GM18868 (cell line): ENCODE results near the gene HYCC1.
"Not testable (repeated sequence)": the region's sequence is repeated elsewhere in the genome, so short reads cannot be mapped to it uniquely, and the experiment has no call there.

Experiments
- ATAC-seq: cut with Tn5 transposase; IDR thresholded peaks from one replicate; pipeline ENCODE4 v1.9.1; 2021; ENCODE audit warnings: mild to moderate bottlenecking, moderate library complexity; ENCODE audit not compliant: unreplicated experiment

HYCC1 gene

DNA sequence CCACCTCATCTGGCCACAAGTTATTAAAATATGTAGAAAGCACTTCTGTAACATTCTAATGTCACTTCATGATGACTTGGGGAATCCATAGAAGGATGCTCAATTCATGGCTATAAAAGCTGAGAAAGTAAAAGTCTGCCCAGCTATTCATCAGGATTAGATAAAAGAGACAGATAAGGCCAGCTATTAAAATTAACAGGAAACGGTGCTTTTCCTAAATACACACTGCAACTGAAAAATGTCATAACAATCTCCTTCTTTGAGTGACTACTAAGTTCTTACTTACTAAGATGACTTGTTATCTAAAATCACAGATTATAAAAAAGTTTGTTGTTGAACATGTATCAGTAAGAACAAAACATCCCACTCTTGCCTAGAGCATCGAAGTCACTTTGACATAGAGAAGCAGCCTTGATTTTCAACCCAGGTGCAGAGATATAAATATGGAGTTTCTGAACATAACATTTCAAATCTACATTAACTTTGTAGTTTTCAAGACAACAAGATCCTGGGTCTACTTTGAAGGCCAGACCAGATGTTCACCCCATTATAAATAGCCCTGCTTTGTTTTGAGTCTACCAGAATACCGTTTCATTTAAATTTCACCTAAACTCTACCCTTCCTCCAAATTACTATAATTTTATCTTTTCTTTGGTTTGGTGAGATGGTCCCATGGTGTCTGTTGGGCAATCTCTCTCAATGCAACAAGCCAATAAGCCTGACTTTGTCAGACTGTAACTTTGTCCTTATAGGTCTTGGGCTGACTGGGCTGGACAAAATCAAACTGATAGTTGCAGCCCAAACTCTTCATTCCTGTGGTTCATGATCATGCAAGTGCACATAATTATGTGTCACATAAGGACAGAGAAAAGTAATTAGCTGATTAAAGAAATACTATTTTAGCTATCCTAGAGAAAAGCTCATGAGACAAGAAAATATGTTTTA lies 24.0 kb downstream of the HYCC1 start:
- no peak for ATAC-seq

DNA sequence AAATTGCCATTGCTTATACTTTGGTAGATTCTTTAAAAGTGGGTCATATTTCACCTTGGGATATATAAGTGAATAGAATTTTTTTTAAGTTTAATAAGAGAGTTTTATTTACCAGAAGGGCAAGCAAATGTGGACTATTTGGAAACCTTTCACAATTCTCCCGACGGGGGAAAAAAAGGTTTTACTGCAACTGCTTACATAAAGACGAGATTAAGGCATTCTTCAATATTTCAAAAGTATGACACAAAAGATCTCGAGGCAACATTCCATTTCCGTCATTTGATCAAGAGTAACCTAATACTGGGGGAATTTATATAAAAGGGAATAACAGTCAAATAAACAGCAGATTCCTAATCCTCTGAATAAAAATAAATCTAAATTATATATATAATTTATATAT lies 28.5 kb downstream of the HYCC1 start:
- no peak for ATAC-seq

DNA sequence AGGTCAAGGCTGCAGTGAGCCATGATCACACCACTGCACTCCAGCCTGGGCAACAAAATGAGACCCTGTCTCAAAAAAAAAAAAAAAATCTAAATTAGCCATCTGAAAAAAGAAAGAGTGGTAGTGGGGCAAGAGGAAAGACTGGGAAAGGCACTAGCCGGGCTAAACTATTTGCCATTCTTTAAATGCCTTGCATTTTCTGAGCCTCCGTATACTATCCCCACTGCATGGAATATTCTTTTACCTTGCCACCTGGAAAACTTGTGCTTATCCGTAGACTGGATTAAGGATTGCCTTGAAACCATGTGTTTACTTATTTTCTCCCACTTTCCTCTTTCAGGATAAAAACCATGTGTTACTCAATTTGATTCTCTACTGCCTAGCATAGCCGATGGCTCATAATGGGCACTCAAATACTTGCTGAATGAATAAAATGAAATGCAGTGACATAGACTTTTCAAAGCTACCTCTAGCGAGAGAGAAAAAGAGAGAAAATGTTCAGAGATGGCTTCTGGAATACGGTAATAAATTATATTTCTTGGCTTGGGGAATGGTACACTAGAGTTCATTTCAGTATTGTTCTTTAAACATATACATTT lies 30.6 kb downstream of the HYCC1 start:
- ATAC-seq: no peak

DNA sequence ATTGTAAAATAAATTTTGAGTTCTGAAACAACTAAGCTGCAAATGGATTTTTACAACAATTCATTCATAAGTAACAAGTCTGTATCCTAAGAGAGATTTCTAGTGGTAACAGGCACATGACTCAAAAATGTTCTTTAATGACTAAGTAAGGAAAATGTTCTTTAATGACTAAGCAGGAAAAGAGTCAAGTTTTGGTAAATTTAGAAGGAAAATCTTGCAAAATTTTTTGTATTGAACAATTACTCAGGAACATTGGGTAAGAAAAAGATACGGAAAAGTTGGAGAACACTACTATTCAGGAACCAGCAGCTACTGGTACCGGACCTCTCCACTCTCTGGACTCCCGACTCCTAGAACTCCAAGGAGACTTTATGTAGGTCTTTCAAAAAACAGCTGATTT lies 33.5 kb downstream of the HYCC1 start:
- ATAC-seq: no peak

DNA sequence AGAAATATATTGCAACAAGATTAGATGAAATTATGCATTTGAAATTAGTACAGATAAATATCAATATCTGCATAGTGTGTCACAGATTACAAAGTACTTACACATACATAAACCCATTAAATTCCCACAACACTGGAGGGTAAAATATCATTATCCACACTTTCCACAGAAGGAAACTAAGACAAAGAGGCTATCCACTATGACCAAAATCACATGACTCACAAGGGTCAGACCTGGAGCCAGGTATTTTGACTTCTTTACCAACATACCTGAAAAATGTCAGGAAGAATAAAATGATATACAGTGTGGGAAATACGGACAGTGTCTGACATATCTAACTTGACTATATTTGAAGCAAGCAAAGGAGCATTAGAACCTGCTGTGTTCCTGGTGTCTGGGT lies 34.1 kb downstream of the HYCC1 start:
- no peak for ATAC-seq

DNA sequence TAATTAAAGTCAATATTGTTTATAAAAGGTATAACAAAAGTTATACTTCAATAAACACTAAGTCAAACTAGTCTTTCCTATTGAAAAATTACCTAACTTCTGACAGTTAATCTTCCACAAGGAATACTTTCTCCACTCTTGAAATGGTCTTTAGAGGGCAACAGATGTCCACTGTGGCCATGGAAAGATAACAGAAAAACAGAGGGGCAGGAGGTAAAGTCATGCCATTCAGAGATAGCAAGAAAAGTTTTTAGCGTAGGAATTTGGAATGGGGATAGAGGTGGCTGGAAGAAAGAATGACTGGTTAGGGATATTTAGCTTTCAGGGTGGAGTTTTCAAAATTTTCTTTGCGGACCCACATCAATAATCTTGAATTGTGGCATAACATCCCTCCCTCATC lies 34.7 kb downstream of the HYCC1 start:
- no peak for ATAC-seq

DNA sequence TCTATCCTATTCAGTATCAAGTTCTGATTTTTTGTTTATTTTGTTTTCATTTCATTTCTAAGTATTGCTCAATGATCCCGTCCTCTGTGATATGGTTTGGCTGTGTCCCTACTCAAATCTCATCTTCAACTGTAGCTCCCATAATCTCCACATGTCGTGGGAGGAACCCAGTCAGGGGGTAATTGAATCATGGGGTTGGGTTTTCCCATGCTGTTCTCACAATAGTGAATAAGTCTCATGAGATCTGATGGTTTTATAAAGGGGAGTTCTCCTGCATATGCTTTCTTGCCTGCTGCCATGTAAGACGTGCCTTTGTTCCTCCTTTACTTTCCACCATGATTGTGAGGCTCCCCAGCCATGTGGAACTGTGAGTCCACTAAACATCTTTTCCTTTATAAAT lies 39.3 kb downstream of the HYCC1 start:
- not testable (repeated sequence) for ATAC-seq

DNA sequence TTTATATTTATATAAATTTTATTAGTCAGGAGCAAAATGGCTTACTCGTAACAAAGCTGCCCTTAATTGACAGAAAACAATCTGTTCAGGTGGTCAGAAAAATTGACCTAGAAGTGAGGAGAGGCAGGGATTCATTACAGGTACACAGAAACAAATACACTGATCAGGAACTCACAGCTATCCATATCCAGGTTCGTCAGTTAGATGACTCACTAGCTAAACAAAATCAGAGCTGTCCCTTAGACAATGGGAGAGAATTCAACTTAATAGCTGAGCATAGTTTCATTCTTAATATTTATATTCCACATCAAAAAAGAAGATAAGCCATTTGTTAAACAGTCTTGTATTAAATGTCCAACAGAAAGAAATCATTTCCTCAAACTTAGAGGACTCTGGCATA lies 41.7 kb downstream of the HYCC1 start:
- no peak for ATAC-seq

DNA sequence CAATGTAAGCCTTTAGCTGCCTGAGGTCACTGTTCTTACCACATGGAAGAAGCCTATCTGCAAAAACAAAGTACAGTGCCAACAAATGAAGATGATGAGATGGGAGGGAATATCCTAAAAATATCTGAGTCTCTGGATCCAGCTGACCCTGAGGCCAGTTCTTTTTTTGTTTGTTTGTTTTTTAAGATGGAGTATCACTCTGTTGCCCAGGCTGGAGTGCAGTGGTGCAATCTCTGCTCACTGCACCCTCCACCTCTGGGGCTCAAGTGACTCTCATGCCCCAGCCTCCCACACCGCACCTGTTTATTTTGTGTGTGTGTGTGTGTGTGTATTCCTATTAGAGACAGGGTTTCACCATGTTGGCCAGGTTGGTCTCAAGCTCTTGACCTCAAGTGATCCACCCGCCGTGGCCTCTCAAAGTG lies 44.9 kb downstream of the HYCC1 start:
- no peak for ATAC-seq
